Ectodermal cell (in vitro differentiated cells): ENCODE measurements around the gene CHRNB1. TPM values are rescaled to one million over a fixed set of nuclear protein-coding genes. Genes with fewer than 3 reads are reported as not detected.

Experiments used
- H3K27ac ChIP-seq: 2 replicates; pipeline ENCODE4 v1.7.0; 2013; ENCODE audit warnings: mild to moderate bottlenecking, low read depth, low read length; ENCODE audit not compliant: insufficient read depth, poor library complexity, severe bottlenecking
- H3K27me3 ChIP-seq: 2 replicates; pipeline ENCODE4 v1.7.0; 2013; ENCODE audit warnings: mild to moderate bottlenecking, low read length; ENCODE audit not compliant: insufficient read depth, control insufficient read depth, poor library complexity, severe bottlenecking
- H3K36me3 ChIP-seq: one replicate; pipeline ENCODE4 v1.7.0; 2013; ENCODE audit warnings: low read length; ENCODE audit not compliant: control insufficient read depth, insufficient read depth
- H3K4me1 ChIP-seq: one replicate; pipeline ENCODE4 v1.7.0; 2013; ENCODE audit warnings: low read length; ENCODE audit not compliant: control insufficient read depth, insufficient read depth
- H3K4me3 ChIP-seq: 2 replicates; pipeline ENCODE4 v1.7.0; 2013; ENCODE audit warnings: low read depth, low read length, control low read depth; ENCODE audit not compliant: insufficient read depth
- H3K9me3 ChIP-seq: 2 replicates; pipeline ENCODE4 v1.7.0; 2013; ENCODE audit warnings: mild to moderate bottlenecking, low read length, moderate library complexity; ENCODE audit not compliant: control insufficient read depth
- WGBS, 2 experiments: methylation state at CpG; one replicate each; pipeline ENCODE4 v1.1.7; 2013; ENCODE audit warnings: missing lambda C conversion rate in 2 of 2; 5-methylcytosine and 5-hydroxymethylcytosine counted together
- polyA plus RNA-seq, 4 experiments: library from polyadenylated mRNA; stranded (reverse); fragments of 50-300 nt; gene quantifications; one replicate each; pipeline ENCODE4 v1.2.3, GENCODE V29; 2013

CHRNB1 gene, protein sequence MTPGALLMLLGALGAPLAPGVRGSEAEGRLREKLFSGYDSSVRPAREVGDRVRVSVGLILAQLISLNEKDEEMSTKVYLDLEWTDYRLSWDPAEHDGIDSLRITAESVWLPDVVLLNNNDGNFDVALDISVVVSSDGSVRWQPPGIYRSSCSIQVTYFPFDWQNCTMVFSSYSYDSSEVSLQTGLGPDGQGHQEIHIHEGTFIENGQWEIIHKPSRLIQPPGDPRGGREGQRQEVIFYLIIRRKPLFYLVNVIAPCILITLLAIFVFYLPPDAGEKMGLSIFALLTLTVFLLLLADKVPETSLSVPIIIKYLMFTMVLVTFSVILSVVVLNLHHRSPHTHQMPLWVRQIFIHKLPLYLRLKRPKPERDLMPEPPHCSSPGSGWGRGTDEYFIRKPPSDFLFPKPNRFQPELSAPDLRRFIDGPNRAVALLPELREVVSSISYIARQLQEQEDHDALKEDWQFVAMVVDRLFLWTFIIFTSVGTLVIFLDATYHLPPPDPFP
- 16.4 TPM for polyA plus RNA-seq (2013, experiment 1 of 4)
- polyA plus RNA-seq (2013, experiment 2 of 4): 19.3 TPM
- 16.1 TPM for polyA plus RNA-seq (2013, experiment 3 of 4)
- 15.9 TPM for polyA plus RNA-seq (2013, experiment 4 of 4)

DNA sequence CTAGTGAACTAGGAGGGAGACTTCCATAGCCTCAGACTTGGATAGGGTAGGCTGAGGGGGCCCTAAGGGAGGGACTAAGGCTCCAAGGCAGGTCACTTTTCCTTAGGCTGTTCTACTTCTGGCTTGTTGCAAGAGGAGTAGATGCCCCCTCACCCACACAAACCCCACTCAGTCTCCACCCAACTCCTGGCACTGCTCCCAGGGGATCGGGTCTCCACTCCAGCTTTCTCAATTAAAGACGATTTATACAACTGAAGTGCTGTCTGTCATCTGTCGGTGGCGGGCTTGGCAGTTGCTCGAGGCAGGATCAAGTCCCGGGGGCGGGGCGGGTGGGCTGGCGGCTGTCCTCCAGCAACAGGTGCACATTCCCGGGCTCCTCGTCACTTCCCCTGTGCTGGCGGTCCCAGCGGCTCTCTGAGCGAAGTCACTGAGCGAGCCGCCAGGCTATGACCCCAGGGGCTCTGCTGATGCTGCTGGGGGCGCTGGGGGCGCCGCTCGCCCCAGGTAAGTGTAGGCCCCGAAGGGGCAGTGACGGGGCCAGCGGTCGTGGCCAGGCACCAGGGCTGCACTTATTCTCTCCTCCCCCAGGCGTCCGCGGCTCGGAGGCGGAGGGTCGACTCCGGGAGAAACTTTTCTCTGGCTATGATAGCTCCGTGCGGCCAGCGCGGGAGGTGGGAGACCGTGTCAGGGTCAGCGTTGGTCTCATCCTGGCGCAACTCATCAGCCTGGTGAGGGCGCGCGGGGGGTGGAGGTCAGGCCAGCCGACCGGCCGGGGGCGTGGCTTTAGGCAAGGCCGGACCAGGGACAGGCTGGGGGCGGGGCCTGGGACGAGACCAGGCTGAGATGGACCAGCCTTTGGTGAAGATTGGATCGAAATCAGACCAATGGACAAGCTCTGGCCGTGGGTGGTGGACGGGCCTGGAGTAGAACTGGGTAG is at the start of gene CHRNB1:
Gene CHRNB1 (plus strand): TSS at position 380 of the 937 bp plus-strand sequence. CDS start 67 bp downstream, at position 447.
- WGBS, 2 experiments: 2 to 3% methylated on average over 51 of the region's 51 CpGs
- H3K36me3 ChIP-seq: no peaks in the 10 kb centered on the region
- H3K4me1 ChIP-seq: peaks cover 26% of the 10 kb centered on the region
- H3K27me3 ChIP-seq: peaks cover 22% of the 10 kb centered on the region
- peak within 1 kb of the TSS; percentile 53 for H3K27ac ChIP-seq
- H3K4me3 ChIP-seq: peak within 1 kb of the TSS; percentile 46
- H3K9me3 ChIP-seq: no peaks in the 10 kb centered on the region

DNA sequence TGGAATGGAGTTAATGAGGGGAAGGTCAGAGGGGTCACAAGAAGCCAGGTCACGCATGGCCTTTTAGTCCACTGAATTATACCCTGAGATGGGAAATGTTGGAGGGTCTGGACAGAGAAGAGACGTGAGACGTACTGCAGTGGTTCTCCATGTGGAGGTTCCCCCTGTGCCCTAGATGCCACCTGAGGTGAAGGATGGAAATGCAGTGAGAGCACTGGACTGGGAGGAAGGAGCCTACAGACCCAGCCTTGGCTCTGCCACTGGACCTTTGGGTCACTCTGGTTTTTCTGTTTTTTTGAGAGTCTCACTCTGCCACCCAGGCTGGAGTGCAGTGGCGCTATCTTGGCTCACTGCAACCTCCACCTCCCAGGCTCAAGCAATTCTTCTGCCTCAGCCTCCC is 48.7 kb upstream of the CHRNB1 start:
- no peak overlapping the region for H3K4me3 ChIP-seq
- no peaks in the 10 kb centered on the region for H3K9me3 ChIP-seq
- no peaks in the 10 kb centered on the region for H3K4me1 ChIP-seq
- no peaks in the 10 kb centered on the region for H3K27me3 ChIP-seq
- H3K36me3 ChIP-seq: peaks cover 6% of the 10 kb centered on the region
- no peak overlapping the region for H3K27ac ChIP-seq
- 90 to 92% methylated on average over 4 of the region's 4 CpGs for WGBS, 2 experiments

DNA sequence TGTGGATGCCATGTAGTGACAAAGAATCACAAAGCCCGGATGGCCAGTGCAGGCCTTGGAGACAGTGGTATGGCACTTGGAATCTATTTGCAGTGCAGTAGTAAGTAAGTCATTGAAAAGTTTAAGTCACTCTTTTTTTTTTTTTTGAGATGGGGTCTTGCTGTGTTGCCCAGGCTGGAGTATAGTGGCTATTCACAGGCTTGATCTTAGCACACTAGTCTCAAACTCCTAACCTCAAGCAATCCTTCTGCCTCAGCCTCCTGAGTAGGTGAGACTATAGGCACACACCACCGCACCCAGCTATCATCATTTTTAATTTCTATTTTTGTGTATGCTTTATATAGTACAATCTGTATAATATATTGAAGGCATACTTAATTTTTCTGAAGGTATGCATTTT is 46.2 kb upstream of the CHRNB1 start:
- WGBS, 2 experiments: 93 to 96% methylated on average over 1 of the region's 2 CpGs
- H3K27me3 ChIP-seq: no peaks in the 10 kb centered on the region
- H3K4me1 ChIP-seq: peaks cover 8% of the 10 kb centered on the region
- no peaks in the 10 kb centered on the region for H3K9me3 ChIP-seq
- H3K36me3 ChIP-seq: no peaks in the 10 kb centered on the region
- H3K4me3 ChIP-seq: no peak overlapping the region
- no peak overlapping the region for H3K27ac ChIP-seq

DNA sequence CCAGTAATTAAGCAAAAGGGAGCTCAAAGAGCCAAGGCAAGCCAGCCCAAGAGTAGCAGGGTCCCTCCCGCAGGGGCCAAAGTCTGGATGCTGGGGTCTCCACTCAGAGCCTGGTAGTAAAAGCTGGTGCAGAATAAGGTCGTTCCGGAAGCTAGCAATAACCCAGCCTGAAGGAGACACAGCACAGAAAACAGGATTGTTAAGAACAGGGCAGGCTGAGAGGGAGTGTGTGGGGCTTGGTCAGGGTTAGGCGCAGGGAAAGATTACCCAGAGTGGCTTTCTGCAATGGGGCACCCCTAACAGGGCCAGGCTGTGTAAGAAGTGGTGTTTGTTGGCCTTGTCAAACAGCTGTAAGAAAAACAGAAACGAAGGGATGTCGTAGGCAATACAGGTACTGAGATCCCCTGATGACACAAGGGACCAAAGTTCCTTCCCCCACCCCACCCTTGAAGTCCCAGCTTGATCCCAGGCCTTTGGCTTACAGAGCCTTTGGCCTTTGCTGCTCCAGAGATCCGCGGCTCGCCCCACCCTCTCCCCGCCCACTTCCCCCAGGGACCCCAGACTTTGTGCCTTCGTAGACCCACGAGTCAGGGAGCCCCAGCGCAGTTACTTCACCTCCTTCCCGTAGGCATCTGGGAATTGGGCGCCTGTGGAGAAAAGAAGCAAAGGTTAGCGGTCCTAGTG is 41.7 kb upstream of the CHRNB1 start:
- Histone ChIP-seq H3K27ac (peak overlapping the region; percentile 94), H3K27me3 (no peaks in the 10 kb centered on the region), H3K4me3 (peak overlapping the region; percentile 53), H3K4me1 (peaks cover 21% of the 10 kb centered on the region), H3K36me3 (no peaks in the 10 kb centered on the region), H3K9me3 (no peaks in the 10 kb centered on the region)
- WGBS, 2 experiments: 19 to 21% methylated on average over 16 of the region's 16 CpGs

DNA sequence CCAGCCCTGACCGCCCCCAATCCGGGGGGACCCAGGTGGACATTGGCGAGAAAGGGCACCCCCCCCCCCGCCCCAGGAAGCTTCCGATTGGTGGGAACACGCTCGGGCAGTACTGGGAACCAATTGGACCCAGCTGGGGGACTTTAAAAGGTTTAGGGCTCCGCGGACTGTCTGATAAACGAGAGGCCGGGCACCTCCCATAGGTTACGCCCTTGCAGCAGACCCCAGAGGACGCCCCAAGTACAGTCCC is 41.2 kb upstream of the CHRNB1 start:
- Histone ChIP-seq H3K36me3 (peaks cover 2% of the 10 kb centered on the region), H3K9me3 (no peaks in the 10 kb centered on the region), H3K4me3 (peak overlapping the region; percentile 53), H3K27me3 (no peaks in the 10 kb centered on the region), H3K27ac (peak overlapping the region; percentile 94), H3K4me1 (peaks cover 21% of the 10 kb centered on the region)
- WGBS, 2 experiments: 0% methylated on average over 13 of the region's 13 CpGs

DNA sequence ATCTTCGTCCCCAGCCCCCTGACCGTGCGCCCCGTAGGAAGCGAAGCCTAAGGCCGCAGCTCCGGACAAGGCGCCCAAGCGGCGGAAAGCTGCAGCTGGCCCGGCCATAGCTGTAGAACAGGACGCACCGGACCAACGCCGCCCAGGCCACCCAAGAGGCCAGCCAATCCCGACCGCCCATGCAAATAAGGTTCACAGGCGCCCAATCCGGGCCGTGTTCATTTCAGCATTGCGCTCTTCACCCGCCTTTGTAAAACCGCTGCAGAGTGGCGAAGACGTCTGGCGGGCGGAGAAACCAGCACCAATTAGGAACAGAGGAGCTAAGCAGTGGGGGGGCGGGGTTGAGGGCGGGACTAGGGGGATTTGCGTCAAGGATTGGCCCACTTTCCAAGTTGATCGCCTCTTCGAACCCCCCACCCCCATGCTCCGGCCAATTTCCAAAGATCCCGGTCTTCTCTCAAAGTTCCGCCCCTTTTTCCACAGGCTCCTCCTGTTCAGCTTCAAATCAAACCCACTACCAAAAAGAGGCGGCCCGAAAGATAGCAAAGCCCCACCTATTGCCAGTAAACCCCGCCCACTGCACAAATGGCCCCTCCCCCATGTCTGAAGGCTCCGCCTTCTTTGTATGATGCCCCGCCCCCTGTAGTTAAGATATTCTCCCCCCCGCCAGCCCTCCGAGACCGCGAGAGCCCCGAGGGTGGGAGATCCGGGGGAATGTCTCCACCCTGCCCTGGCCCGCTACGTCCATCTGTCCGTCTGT is 40.7 kb upstream of the CHRNB1 start, which contains the start of gene TMEM256:
Gene TMEM256 (minus strand): TSS at position 121 of the 760 bp plus-strand sequence. CDS start 13 bp downstream, at position 108.
- 0% methylated on average over 49 of the region's 49 CpGs for WGBS, 2 experiments
- peaks cover 21% of the 10 kb centered on the region for H3K4me1 ChIP-seq
- H3K9me3 ChIP-seq: no peaks in the 10 kb centered on the region
- no peaks in the 10 kb centered on the region for H3K27me3 ChIP-seq
- H3K27ac ChIP-seq: peak within 1 kb of the TSS; percentile 94
- H3K4me3 ChIP-seq: peak within 1 kb of the TSS; percentile 53
- H3K36me3 ChIP-seq: peaks cover 7% of the 10 kb centered on the region

DNA sequence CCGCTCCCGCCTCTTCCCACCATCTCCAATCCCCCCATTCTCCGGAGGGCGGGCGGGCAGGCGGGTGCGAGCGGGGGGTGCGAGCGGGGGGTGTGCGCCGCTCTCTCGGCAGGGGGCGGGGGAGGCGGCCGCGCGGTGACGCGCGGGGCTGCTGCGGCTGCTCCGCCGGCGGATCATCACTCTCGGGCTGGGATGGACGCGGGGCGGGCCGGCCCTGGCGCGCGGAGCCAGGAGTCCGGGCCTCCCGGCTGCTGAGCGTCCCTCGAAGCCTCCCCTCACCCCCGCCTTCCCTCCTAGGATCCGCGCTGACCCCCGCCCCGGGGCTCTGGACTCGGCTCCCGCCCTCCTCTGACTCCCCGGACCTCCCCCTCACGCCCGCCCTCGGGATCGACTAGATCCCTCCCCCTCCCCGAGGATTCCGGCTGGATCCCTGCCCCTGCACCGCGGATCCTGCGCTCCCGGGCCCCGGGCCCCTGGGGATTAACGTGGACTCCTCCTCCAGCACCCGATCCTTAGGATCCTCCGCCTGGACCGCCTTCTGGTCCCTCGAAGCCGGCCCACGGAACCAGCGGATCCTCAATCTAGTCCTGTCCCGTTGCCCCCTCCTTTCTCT is 40.0 kb upstream of the CHRNB1 start:
- Histone ChIP-seq H3K36me3 (peaks cover 14% of the 10 kb centered on the region), H3K27ac (peak overlapping the region; percentile 85), H3K9me3 (no peaks in the 10 kb centered on the region), H3K4me1 (peaks cover 21% of the 10 kb centered on the region), H3K27me3 (no peaks in the 10 kb centered on the region), H3K4me3 (peak overlapping the region; percentile 53)
- 0% methylated on average over 65 of the region's 65 CpGs for WGBS, 2 experiments

DNA sequence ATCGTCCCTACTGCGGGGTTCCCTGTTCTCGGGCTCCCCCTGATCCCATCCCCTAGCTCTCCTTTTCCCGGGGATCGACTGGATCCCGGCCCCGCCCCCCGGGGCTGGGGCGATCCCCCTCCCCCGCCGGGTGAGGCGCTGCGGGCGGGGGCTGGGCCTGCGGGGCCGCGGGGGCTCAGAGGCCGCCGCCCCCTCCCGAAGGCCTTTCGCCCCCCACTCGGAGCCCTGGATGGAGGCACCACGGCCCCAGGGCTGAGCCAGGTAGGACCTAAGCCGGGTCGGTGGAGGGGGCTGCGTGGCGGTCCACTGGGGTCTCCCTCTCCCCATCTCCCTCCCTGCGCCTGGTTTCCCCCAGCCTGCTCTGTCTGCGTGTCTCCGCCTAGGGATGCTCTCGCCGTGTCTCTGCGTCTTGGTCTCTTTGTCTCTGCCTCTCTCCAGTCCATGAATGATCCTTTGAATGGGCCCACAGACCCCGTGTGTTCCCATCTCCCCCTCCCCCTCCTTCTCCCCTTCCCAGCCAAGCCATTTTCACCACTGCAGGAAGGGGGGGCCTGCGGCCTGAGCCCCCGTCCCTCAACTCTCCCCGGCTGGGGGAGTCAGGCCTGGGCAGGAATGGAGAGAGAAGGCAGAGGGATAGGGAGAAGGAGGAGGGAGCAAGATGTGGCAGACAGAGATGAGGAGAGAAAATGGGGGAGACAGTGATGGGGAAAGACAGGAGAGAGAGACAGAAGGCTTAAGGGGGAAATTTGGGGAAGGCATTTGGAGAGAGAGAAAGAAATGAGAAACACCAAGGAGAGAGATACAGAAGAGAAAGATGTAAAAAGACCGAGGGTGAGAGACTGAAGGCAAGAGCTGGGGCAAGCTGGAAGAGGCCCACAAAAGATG is 39.3 kb upstream of the CHRNB1 start:
- H3K36me3 ChIP-seq: peaks cover 22% of the 10 kb centered on the region
- H3K27ac ChIP-seq: peak overlapping the region; percentile 85
- no peaks in the 10 kb centered on the region for H3K27me3 ChIP-seq
- H3K9me3 ChIP-seq: no peaks in the 10 kb centered on the region
- H3K4me1 ChIP-seq: peaks cover 21% of the 10 kb centered on the region
- peak overlapping the region; percentile 53 for H3K4me3 ChIP-seq
- 0 to 1% methylated on average over 38 of the region's 38 CpGs for WGBS, 2 experiments
